ENCODE data around the gene HGS. TPM values are rescaled to one million over a fixed set of nuclear protein-coding genes. Genes with fewer than 3 reads are reported as not detected.

HGS gene
- total RNA-seq, result 100 to 1,000 TPM; 118 to 127 TPM
- 59.6 TPM for polyA plus RNA-seq (2013, experiment 1 of 2)
- polyA plus RNA-seq (2013, experiment 2 of 2), result 80.5 TPM
- 102 to 219 (median 162) reads per million in 172 experiments for total RNA-seq

GRCh38 chr17:81683584-81684441 is at the start of gene HGS, which contains the start of gene ARL16:
TSS of gene HGS (plus strand) at chr17:81684011. CDS start at chr17:81684067, 56 bp downstream.
TSS of gene ARL16 (minus strand) at chr17:81683797. CDS start at chr17:81683753, 44 bp downstream.
- no peaks in the 10 kb centered on the region for H3K9me3 ChIP-seq (ENCODE audit: control insufficient read depth in 1 of 2, insufficient read depth in 1 of 2, low read length in 2 of 2)
- ChIA-PET CTCF (interaction anchor here (0.6 to 1.6 kb wide), 4 partner anchors 18 to 186 kb away, joined by 3 to 5 read pairs (median 4); no protein-coding TSS in a partner anchor), POLR2A (interaction anchor here (0.6 to 4.0 kb wide), 20 partner anchors 9 to 933 kb away, joined by 3 to 43 read pairs (median 4); partner anchors contain the start of genes ACTG1, CCDC137, CENPX and FAAP100)
- intact Hi-C loops (cut with DNase I, micrococcal nuclease), result loop anchor here (1.0 to 5.0 kb wide), 5 partner anchors 18 to 178 kb away; partner anchors contain the start of genes CCDC137 (in 1 of the 2), MRPL12 (in 1 of the 2), NPLOC4 (in 1 of the 2) and OXLD1 (in 1 of the 2)
- peaks cover 24% of the 10 kb centered on the region for H3K4me1 Mint-ChIP-seq (ENCODE audit: low read depth)
- H3K4me3 Mint-ChIP-seq, result peak within 1 kb of the TSS; percentile 100
- peaks cover 36% of the 10 kb centered on the region for H3K36me3 ChIP-seq (ENCODE audit: insufficient read depth, low read length)
- no peak for TF ChIP-seq CTCF (IDR thresholded peaks at IDR 0.05)
- no peaks in the 10 kb centered on the region for H3K27me3 ChIP-seq (ENCODE audit: control insufficient read depth in 1 of 2, insufficient read depth in 2 of 2, low read length in 2 of 2)
- ATAC-seq (ENCODE audit: poor library complexity), result peak; percentile 99
- no peaks in the 10 kb centered on the region for H3K9me3 Mint-ChIP-seq
- peak within 1 kb of the TSS; percentile 98 for H3K4me3 ChIP-seq (ENCODE audit: low read length)
- peak within 1 kb of the TSS; percentile 81 for H3K27ac Mint-ChIP-seq
- H3K27ac ChIP-seq (ENCODE audit: low read depth in 1 of 2, low read length in 2 of 2), result peak within 1 kb of the TSS; percentile 67 to 69
- H3K4me1 ChIP-seq (ENCODE audit: insufficient read depth, low read length), result peaks cover 51% of the 10 kb centered on the region
- no peaks in the 10 kb centered on the region for H3K27me3 Mint-ChIP-seq
- DNase-seq, result peak; percentile 94 to 99 (median 96)
- peaks cover 46% of the 10 kb centered on the region for H3K36me3 Mint-ChIP-seq (ENCODE audit: low read depth)

- H3K4me1 Mint-ChIP-seq (ENCODE audit: low read depth), result peaks cover 22% of the 10 kb centered on the region
- H3K9me3 ChIP-seq (ENCODE audit: control insufficient read depth in 1 of 2, insufficient read depth in 1 of 2, low read length in 2 of 2), result no peaks in the 10 kb centered on the region
- no peaks in the 10 kb centered on the region for H3K36me3 ChIP-seq (ENCODE audit: insufficient read depth, low read length)
- no peaks in the 10 kb centered on the region for H3K9me3 Mint-ChIP-seq
- H3K4me3 Mint-ChIP-seq, result peak overlapping the region; percentile 97
- intact Hi-C loops (cut with DNase I, micrococcal nuclease), result no loop called here
- CTCF ChIA-PET, result no interaction called here
- no peaks in the 10 kb centered on the region for H3K27me3 Mint-ChIP-seq
- peaks cover 14% of the 10 kb centered on the region for H3K36me3 Mint-ChIP-seq (ENCODE audit: low read depth)
- DNase-seq (no peak), ATAC-seq (ENCODE audit: poor library complexity) (no peak)
- POLR2A ChIA-PET, result no interaction called here
- H3K4me1 ChIP-seq (ENCODE audit: insufficient read depth, low read length), result peaks cover 37% of the 10 kb centered on the region
- H3K27ac ChIP-seq (ENCODE audit: low read depth in 1 of 2, low read length in 2 of 2), result no peak overlapping the region
- no peak for TF ChIP-seq CTCF (IDR thresholded peaks at IDR 0.05)
- peak overlapping the region; percentile 86 for H3K27ac Mint-ChIP-seq
- no peak overlapping the region for H3K4me3 ChIP-seq (ENCODE audit: low read length)
- no peaks in the 10 kb centered on the region for H3K27me3 ChIP-seq (ENCODE audit: control insufficient read depth in 1 of 2, insufficient read depth in 2 of 2, low read length in 2 of 2)
Measured at GRCh38 chr17:81635431-81635830, 48.4 kb upstream of the HGS start.

GRCh38 chr17:81635973-81636504 is 47.8 kb upstream of the HGS start:
- CTCF ChIA-PET, result no interaction called here
- POLR2A ChIA-PET, result interaction anchor here (1.6 kb wide), 1 partner anchor 31 kb away, joined by 11 read pairs; the partner anchor contains the start of genes CCDC137 and OXLD1
- H3K27ac Mint-ChIP-seq, result peak overlapping the region; percentile 86

More at GRCh38 chr17:81635973-81636504, 47.8 kb upstream of the HGS start:
- Mint-ChIP-seq H3K27me3 (no peaks in the 10 kb centered on the region), H3K9me3 (no peaks in the 10 kb centered on the region), H3K4me1 (ENCODE audit: low read depth) (peaks cover 22% of the 10 kb centered on the region), H3K4me3 (peak overlapping the region; percentile 97), H3K36me3 (ENCODE audit: low read depth) (peaks cover 14% of the 10 kb centered on the region)
- DNase-seq (peak in 1 of 14 experiments; percentile 22), ATAC-seq (ENCODE audit: poor library complexity) (no peak)
- H3K4me3 ChIP-seq (ENCODE audit: low read length), result peak overlapping the region; percentile 94
- H3K36me3 ChIP-seq (ENCODE audit: insufficient read depth, low read length), result no peaks in the 10 kb centered on the region
- no peaks in the 10 kb centered on the region for H3K9me3 ChIP-seq (ENCODE audit: control insufficient read depth in 1 of 2, insufficient read depth in 1 of 2, low read length in 2 of 2)
- peaks cover 37% of the 10 kb centered on the region for H3K4me1 ChIP-seq (ENCODE audit: insufficient read depth, low read length)
- intact Hi-C loops (cut with DNase I, micrococcal nuclease), result loop anchor here (2.0 kb wide), 3 partner anchors 31 to 75 kb away; partner anchors contain the start of genes CCDC137 (in 1 of the 2), MRPL12 (in 1 of the 2) and OXLD1 (in 1 of the 2)
- no peak for TF ChIP-seq CTCF (IDR thresholded peaks at IDR 0.05)
- H3K27ac ChIP-seq (ENCODE audit: low read depth in 1 of 2, low read length in 2 of 2), result peak overlapping the region in 1 of 2 donors; percentile 23
- no peaks in the 10 kb centered on the region for H3K27me3 ChIP-seq (ENCODE audit: control insufficient read depth in 1 of 2, insufficient read depth in 2 of 2, low read length in 2 of 2)

Measured in CD4-positive, alpha-beta T cell (primary cell).